GM12891 (cell line): ENCODE data around the gene APLP2.

Experiments
- POLR2A ChIP-seq: IDR thresholded peaks from 2 replicates; pipeline ENCODE4 v1.6.1; 2011; ENCODE audit warnings: low read depth, low read length, control low read depth
- POLR2AphosphoS5 ChIP-seq: IDR thresholded peaks from 2 replicates; pipeline ENCODE4 v1.6.1; 2011; ENCODE audit warnings: low read depth, low read length, control low read depth
- TAF1 ChIP-seq: IDR thresholded peaks from 2 replicates; pipeline ENCODE4 v1.6.1; 2011; ENCODE audit warnings: low read depth, low read length, control low read depth

GRCh38 chr11:130124096-130124495 lies 54.4 kb downstream of the APLP2 start:
- no peak for TF ChIP-seq TAF1
- TF ChIP-seq POLR2A, result no peak
- no peak for TF ChIP-seq POLR2AphosphoS5
